Neuronal stem cell (in vitro differentiated cells): ENCODE data around the gene EBF4.

ENCODE experiments used
- DNase-seq: peaks from one replicate; pipeline ENCODE4 v3.0.0-alpha.2; 2013; ENCODE audit warnings: low spot score
- H2AFZ ChIP-seq: one replicate; pipeline ENCODE4 v1.6.1; 2013; ENCODE audit warnings: mild to moderate bottlenecking, low read length, inconsistent platforms
- H2AK5ac ChIP-seq: 2 replicates; pipeline ENCODE4 v1.6.1; 2013; ENCODE audit warnings: low read depth, mild to moderate bottlenecking, inconsistent platforms, low read length, moderate library complexity, mixed read lengths
- H2BK120ac ChIP-seq: 2 replicates; pipeline ENCODE4 v1.6.1; 2013; ENCODE audit warnings: low read depth, mild to moderate bottlenecking, inconsistent platforms, low read length, moderate library complexity, mixed read lengths
- H2BK12ac ChIP-seq: one replicate; pipeline ENCODE4 v1.6.1; 2013; ENCODE audit warnings: low read length, inconsistent platforms
- H2BK15ac ChIP-seq: 2 replicates; pipeline ENCODE4 v1.6.1; 2013; ENCODE audit warnings: mild to moderate bottlenecking, low read length, inconsistent platforms, mixed read lengths
- H2BK5ac ChIP-seq: one replicate; pipeline ENCODE4 v1.6.1; 2013; ENCODE audit warnings: inconsistent platforms, mild to moderate bottlenecking, low read length, moderate library complexity
- H3K14ac ChIP-seq: one replicate; pipeline ENCODE4 v1.6.1; 2013; ENCODE audit warnings: low read length, inconsistent platforms
- H3K18ac ChIP-seq: 2 replicates; pipeline ENCODE4 v1.6.1; 2013; ENCODE audit warnings: low read length, inconsistent platforms
- H3K23ac ChIP-seq: 2 replicates; pipeline ENCODE4 v1.6.1; 2013; ENCODE audit warnings: low read depth, mild to moderate bottlenecking, mixed read lengths, low read length, inconsistent platforms; ENCODE audit not compliant: poor library complexity
- H3K27ac ChIP-seq: replicated peaks from 3 replicates; pipeline ENCODE4 v1.5.1; 2013; ENCODE audit warnings: low read length, inconsistent platforms
- H3K27me3 ChIP-seq, 3 experiments: 2 replicates each; pipeline ENCODE4 v1.6.1; 2013; ENCODE audit warnings: low read length in 3 of 3, mild to moderate bottlenecking in 2 of 3, inconsistent platforms in 1 of 3, low read depth in 1 of 3, mixed read lengths in 1 of 3, moderate library complexity in 1 of 3; ENCODE audit not compliant: control insufficient read depth in 3 of 3, insufficient read depth in 3 of 3
- H3K36me3 ChIP-seq, 2 donors: replicated peaks in 1 of 2; 2 replicates each; pipeline ENCODE4 v1.6.1; 2013; ENCODE audit warnings: low read length in 2 of 2; ENCODE audit not compliant: control insufficient read depth in 2 of 2, insufficient read depth in 2 of 2
- H3K4ac ChIP-seq: 2 replicates; pipeline ENCODE4 v1.6.1; 2013; ENCODE audit warnings: inconsistent platforms, mild to moderate bottlenecking, low read length, moderate library complexity
- H3K4me1 ChIP-seq, 2 donors: 1 replicate in 1 of 2; 2 replicates in 1 of 2; pipeline ENCODE4 v1.6.1; 2013; ENCODE audit warnings: low read length in 2 of 2, low read depth in 1 of 2; ENCODE audit not compliant: control insufficient read depth in 2 of 2, insufficient read depth in 1 of 2
- H3K4me2 ChIP-seq: one replicate; pipeline ENCODE4 v1.6.1; 2013; ENCODE audit warnings: mild to moderate bottlenecking, low read length, inconsistent platforms; ENCODE audit not compliant: insufficient read depth, poor library complexity, severe bottlenecking
- H3K4me3 ChIP-seq, 2 donors: 2 replicates each; pipeline ENCODE4 v1.5.1; 2013; ENCODE audit warnings: low read length in 2 of 2, mild to moderate bottlenecking in 2 of 2, inconsistent platforms in 1 of 2, moderate library complexity in 1 of 2
- H3K79me1 ChIP-seq: one replicate; pipeline ENCODE4 v1.6.1; 2013; ENCODE audit warnings: low read depth, mild to moderate bottlenecking, inconsistent platforms, low read length, moderate library complexity
- H3K9ac ChIP-seq: one replicate; pipeline ENCODE4 v1.6.1; 2013; ENCODE audit warnings: mild to moderate bottlenecking, low read depth, low read length, inconsistent platforms; ENCODE audit not compliant: poor library complexity
- H3K9me3 ChIP-seq, 2 donors: replicated peaks in 1 of 2; 2 replicates each; pipeline versions ENCODE3 to v1.6.1; 2013; ENCODE audit warnings: low read length in 2 of 2, mild to moderate bottlenecking in 2 of 2, inconsistent platforms in 1 of 2, low read depth in 1 of 2, mixed read lengths in 1 of 2, moderate library complexity in 1 of 2; ENCODE audit not compliant: control insufficient read depth in 2 of 2, insufficient read depth in 1 of 2
- H4K8ac ChIP-seq: one replicate; pipeline ENCODE4 v1.6.1; 2013; ENCODE audit warnings: low read depth, mild to moderate bottlenecking, inconsistent platforms, low read length, moderate library complexity
- H4K91ac ChIP-seq: one replicate; pipeline ENCODE4 v1.6.1; 2013; ENCODE audit warnings: low read length, low read depth, mild to moderate bottlenecking, inconsistent platforms; ENCODE audit not compliant: poor library complexity
- WGBS, 2 donors: extraction: QIAGEN DNeasy Blood & Tissue Kit; methylation state at CpG; one replicate each; pipeline ENCODE4 v1.1.7; 2013; ENCODE audit warnings: missing lambda C conversion rate in 2 of 2, mixed read lengths in 1 of 2; ENCODE audit not compliant: insufficient read length in 2 of 2, insufficient replicate concordance in 1 of 2; ENCODE audit errors: extremely low coverage in 2 of 2; 5-methylcytosine and 5-hydroxymethylcytosine counted together

Gene EBF4

GRCh38 chr20:2759603-2760296 lies 67.2 kb downstream of the EBF4 start:
- peak overlapping the region; percentile 1 for H3K9ac ChIP-seq
- H2BK12ac ChIP-seq = no peak overlapping the region
- H3K27me3 ChIP-seq = peaks cover 0 to 20% (median 6%) of the 10 kb centered on the region in 3 experiments
- H3K4me3 ChIP-seq = peak overlapping the region in 1 of 2 donors; percentile 11
- H2BK5ac ChIP-seq = peak overlapping the region; percentile 8
- peak overlapping the region; percentile 52 for H3K23ac ChIP-seq
- no peaks in the 10 kb centered on the region for H3K9me3 ChIP-seq
- H3K4me2 ChIP-seq = no peak overlapping the region
- H2BK15ac ChIP-seq = no peak overlapping the region
- WGBS, 2 donors = no CpG with 5 or more reads among the region's 19 CpGs
- no peaks in the 10 kb centered on the region for H3K36me3 ChIP-seq
- H3K18ac ChIP-seq = peak overlapping the region; percentile 70
- no peaks in the 10 kb centered on the region for H3K79me1 ChIP-seq
- H4K91ac ChIP-seq = no peak overlapping the region
- H4K8ac ChIP-seq = no peak overlapping the region
- peak overlapping the region; percentile 9 for H2AFZ ChIP-seq
- no peak overlapping the region for H3K27ac ChIP-seq
- H3K14ac ChIP-seq = peak overlapping the region; percentile 51
- DNase-seq = no peak
- no peak overlapping the region for H2BK120ac ChIP-seq
- peaks cover 0 to 10% of the 10 kb centered on the region in 2 donors for H3K4me1 ChIP-seq
- H3K4ac ChIP-seq = no peak overlapping the region
- peak overlapping the region; percentile 46 for H2AK5ac ChIP-seq

- no peaks in the 10 kb centered on the region for H3K79me1 ChIP-seq
- no CpG with 5 or more reads among the region's 7 CpGs for WGBS, 2 donors
These were observed 67.8 kb downstream of the EBF4 start for GRCh38 chr20:2760297-2760951.

GRCh38 chr20:2760952-2761305 lies 68.3 kb downstream of the EBF4 start:
- Histone ChIP-seq H3K79me1 (no peaks in the 10 kb centered on the region), H2BK12ac (no peak overlapping the region), H4K91ac (no peak overlapping the region), H2BK5ac (no peak overlapping the region), H2BK15ac (no peak overlapping the region), H3K4me2 (no peak overlapping the region), H3K4me1 (peaks cover 0 to 10% of the 10 kb centered on the region in 2 donors), H2AFZ (no peak overlapping the region), H3K23ac (peak overlapping the region; percentile 3), H2AK5ac (no peak overlapping the region), H3K4ac (no peak overlapping the region), H3K4me3 (no peak overlapping the region), H3K27ac (no peak overlapping the region), H3K9ac (no peak overlapping the region), H3K27me3 (peaks cover 0 to 15% (median 0%) of the 10 kb centered on the region in 3 experiments), H2BK120ac (no peak overlapping the region), H3K9me3 (no peaks in the 10 kb centered on the region), H3K14ac (no peak overlapping the region), H4K8ac (no peak overlapping the region), H3K18ac (no peak overlapping the region), H3K36me3 (no peaks in the 10 kb centered on the region)
- DNase-seq = no peak
- no CpG with 5 or more reads among the region's 2 CpGs for WGBS, 2 donors

More at GRCh38 chr20:2760297-2760951, 67.8 kb downstream of the EBF4 start:
- H3K4me2 ChIP-seq = no peak overlapping the region
- no peak overlapping the region for H3K4me3 ChIP-seq
- H2BK5ac ChIP-seq = no peak overlapping the region
- H3K36me3 ChIP-seq = no peaks in the 10 kb centered on the region
- H2BK15ac ChIP-seq = no peak overlapping the region
- H2AFZ ChIP-seq = no peak overlapping the region
- H4K8ac ChIP-seq = no peak overlapping the region
- H3K9me3 ChIP-seq = no peaks in the 10 kb centered on the region
- no peak overlapping the region for H2BK12ac ChIP-seq
- no peak overlapping the region for H3K14ac ChIP-seq
- no peak overlapping the region for H3K18ac ChIP-seq
- peaks cover 0 to 15% (median 2%) of the 10 kb centered on the region in 3 experiments for H3K27me3 ChIP-seq
- no peak overlapping the region for H2AK5ac ChIP-seq
- H3K9ac ChIP-seq = no peak overlapping the region
- no peak overlapping the region for H3K4ac ChIP-seq
- no peak for DNase-seq
- H3K27ac ChIP-seq = no peak overlapping the region
- peaks cover 0 to 10% of the 10 kb centered on the region in 2 donors for H3K4me1 ChIP-seq
- H2BK120ac ChIP-seq = no peak overlapping the region
- H3K23ac ChIP-seq = no peak overlapping the region
- no peak overlapping the region for H4K91ac ChIP-seq

- WGBS, 2 donors = no CpG with 5 or more reads among the region's 4 CpGs
These were observed 69.3 kb downstream of the EBF4 start for GRCh38 chr20:2761885-2762284.

More at GRCh38 chr20:2761885-2762284, 69.3 kb downstream of the EBF4 start:
- no peaks in the 10 kb centered on the region for H3K9me3 ChIP-seq
- no peak overlapping the region for H4K91ac ChIP-seq
- no peak overlapping the region for H2BK5ac ChIP-seq
- H3K36me3 ChIP-seq = no peaks in the 10 kb centered on the region
- H3K4me3 ChIP-seq = no peak overlapping the region
- no peak overlapping the region for H3K23ac ChIP-seq
- no peak overlapping the region for H3K18ac ChIP-seq
- H2BK120ac ChIP-seq = no peak overlapping the region
- no peak overlapping the region for H2AK5ac ChIP-seq
- no peak overlapping the region for H3K27ac ChIP-seq
- H3K4ac ChIP-seq = no peak overlapping the region
- no peak overlapping the region for H2AFZ ChIP-seq
- peaks cover 0 to 15% (median 0%) of the 10 kb centered on the region in 3 experiments for H3K27me3 ChIP-seq
- no peak overlapping the region for H2BK12ac ChIP-seq
- H2BK15ac ChIP-seq = no peak overlapping the region
- H3K4me2 ChIP-seq = no peak overlapping the region
- peaks cover 0 to 8% of the 10 kb centered on the region in 2 donors for H3K4me1 ChIP-seq
- H3K79me1 ChIP-seq = no peaks in the 10 kb centered on the region
- no peak overlapping the region for H3K9ac ChIP-seq
- no peak overlapping the region for H3K14ac ChIP-seq
- no peak for DNase-seq
- H4K8ac ChIP-seq = no peak overlapping the region
